Stimulated activated memory B cell treated with anti-CD40 and anti-IgM and Interleukin-4, amounts not matched to agents 10 μg/mL and 1 μg/mL and 100 μg/mL, for 72 hours (primary cell): Measurements from ENCODE around the gene EXOC3L1.

Experiments used
- ATAC-seq: fragments of 150-1000 bp; cut with Tn5 transposase; 2 replicates; pipeline ENCODE4 v1.10.0; 2021
- H3K27ac Mint-ChIP-seq: one replicate; pipeline ENCODE4 v1.8.0; 2022; ENCODE audit warnings: mild to moderate bottlenecking, mixed read lengths
- H3K27me3 Mint-ChIP-seq: one replicate; pipeline ENCODE4 v1.8.0; 2022; ENCODE audit warnings: mixed read lengths
- H3K36me3 Mint-ChIP-seq: one replicate; pipeline ENCODE4 v1.8.0; 2022; ENCODE audit warnings: mixed read lengths
- H3K4me1 Mint-ChIP-seq: one replicate; pipeline ENCODE4 v1.8.0; 2022; ENCODE audit warnings: mixed read lengths
- H3K4me3 Mint-ChIP-seq: one replicate; pipeline ENCODE4 v1.8.0; 2022; ENCODE audit warnings: mild to moderate bottlenecking, moderate library complexity, mixed read lengths
- H3K9me3 Mint-ChIP-seq: one replicate; pipeline ENCODE4 v1.8.0; 2022; ENCODE audit warnings: mixed read lengths

Gene EXOC3L1

GRCh38 chr16:67146523-67147357 is 43.2 kb downstream of the EXOC3L1 start:
- no peak overlapping the region for H3K4me3 Mint-ChIP-seq

DNA sequence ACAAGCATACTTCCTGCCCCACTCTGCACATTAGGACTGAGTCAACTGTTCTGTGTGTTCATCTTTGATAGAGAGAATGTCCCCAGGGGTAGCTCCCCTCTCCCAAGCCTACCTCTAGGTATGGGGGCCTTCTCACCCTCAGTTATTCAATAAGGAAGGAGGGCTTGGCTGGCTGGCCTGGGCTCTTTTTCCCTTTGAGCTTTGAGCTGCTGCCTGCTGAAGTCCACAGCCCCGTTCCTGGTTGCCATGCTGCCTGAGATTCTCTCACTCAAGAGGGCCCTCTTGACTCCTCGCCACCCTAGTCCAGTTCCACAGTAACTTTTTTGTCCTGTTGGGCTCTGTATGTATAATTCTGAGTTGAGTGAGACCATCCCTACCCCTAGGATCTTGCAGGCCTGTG is 44.2 kb downstream of the EXOC3L1 start:
- Mint-ChIP-seq H3K27me3 (peaks cover 19% of the 10 kb centered on the region), H3K9me3 (no peaks in the 10 kb centered on the region), H3K4me1 (no peaks in the 10 kb centered on the region), H3K4me3 (no peak overlapping the region), H3K36me3 (peaks cover 84% of the 10 kb centered on the region), H3K27ac (no peak overlapping the region)
- ATAC-seq = no peak

More at GRCh38 chr16:67146523-67147357, 43.2 kb downstream of the EXOC3L1 start:
- Mint-ChIP-seq H3K9me3 (no peaks in the 10 kb centered on the region), H3K27ac (no peak overlapping the region), H3K36me3 (peaks cover 74% of the 10 kb centered on the region), H3K4me1 (peaks cover 7% of the 10 kb centered on the region), H3K27me3 (peaks cover 28% of the 10 kb centered on the region)
- no peak for ATAC-seq

- Mint-ChIP-seq H3K27ac (no peak overlapping the region), H3K9me3 (no peaks in the 10 kb centered on the region), H3K27me3 (peaks cover 19% of the 10 kb centered on the region), H3K4me3 (no peak overlapping the region), H3K36me3 (peaks cover 92% of the 10 kb centered on the region), H3K4me1 (no peaks in the 10 kb centered on the region)
- ATAC-seq = no peak
These were observed 45.0 kb downstream of the EXOC3L1 start for GRCh38 chr16:67144943-67145342.

- Mint-ChIP-seq H3K36me3 (peaks cover 89% of the 10 kb centered on the region), H3K27ac (no peak overlapping the region), H3K9me3 (no peaks in the 10 kb centered on the region), H3K27me3 (no peaks in the 10 kb centered on the region), H3K4me3 (no peak overlapping the region), H3K4me1 (no peaks in the 10 kb centered on the region)
- no peak for ATAC-seq
These were observed 47.6 kb downstream of the EXOC3L1 start for GRCh38 chr16:67142342-67142741.

DNA sequence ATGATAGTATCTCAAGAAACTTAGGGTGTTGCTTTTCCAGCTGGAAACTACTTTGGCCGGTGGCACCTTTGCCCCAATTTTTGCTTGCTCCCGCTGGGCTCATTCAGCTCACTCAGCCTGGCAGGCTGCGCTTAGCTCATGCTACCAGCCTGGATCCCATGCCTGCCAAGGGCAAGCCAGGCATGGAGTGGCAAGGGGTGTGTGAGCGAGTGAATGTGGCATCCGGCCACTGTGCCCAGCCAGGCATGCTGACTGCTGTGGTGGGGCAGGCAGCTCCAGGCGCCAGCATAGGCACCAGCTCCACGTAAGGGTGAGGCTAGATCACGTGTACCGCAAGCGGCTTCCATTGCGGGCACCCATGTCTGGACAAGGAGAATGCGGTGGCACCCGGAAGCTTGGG is 48.5 kb downstream of the EXOC3L1 start:
- no peak for ATAC-seq
- H3K4me3 Mint-ChIP-seq = no peak overlapping the region
- H3K27ac Mint-ChIP-seq = no peak overlapping the region
- H3K27me3 Mint-ChIP-seq = no peaks in the 10 kb centered on the region
- peaks cover 89% of the 10 kb centered on the region for H3K36me3 Mint-ChIP-seq
- H3K4me1 Mint-ChIP-seq = no peaks in the 10 kb centered on the region
- H3K9me3 Mint-ChIP-seq = no peaks in the 10 kb centered on the region

- H3K27ac Mint-ChIP-seq = no peak overlapping the region
- no peaks in the 10 kb centered on the region for H3K27me3 Mint-ChIP-seq
- peaks cover 85% of the 10 kb centered on the region for H3K36me3 Mint-ChIP-seq
- no peaks in the 10 kb centered on the region for H3K4me1 Mint-ChIP-seq
- H3K4me3 Mint-ChIP-seq = no peak overlapping the region
- no peaks in the 10 kb centered on the region for H3K9me3 Mint-ChIP-seq
- no peak for ATAC-seq
These were observed 52.3 kb downstream of the EXOC3L1 start for GRCh38 chr16:67137605-67138004.
